Panc1 (cell line): ENCODE data around the gene ADAMTS15.

Source experiments
- POLR2AphosphoS5 ChIP-seq: IDR thresholded peaks from 2 replicates; pipeline ENCODE4 v1.6.1; 2012; ENCODE audit warnings: mild to moderate bottlenecking, low read depth, low read length, moderate library complexity
- TCF7L2 ChIP-seq: IDR thresholded peaks from 2 replicates; pipeline ENCODE4 v1.6.1; 2011; ENCODE audit warnings: mild to moderate bottlenecking, low read depth, low read length, inconsistent platforms
- TF ChIP-seq, protein P1 (sequence below): fragments of 450-650 bp; IDR thresholded peaks from 2 replicates; pipeline ENCODE4 v1.5.1; 2017; ENCODE audit warnings: mild to moderate bottlenecking

DNA sequence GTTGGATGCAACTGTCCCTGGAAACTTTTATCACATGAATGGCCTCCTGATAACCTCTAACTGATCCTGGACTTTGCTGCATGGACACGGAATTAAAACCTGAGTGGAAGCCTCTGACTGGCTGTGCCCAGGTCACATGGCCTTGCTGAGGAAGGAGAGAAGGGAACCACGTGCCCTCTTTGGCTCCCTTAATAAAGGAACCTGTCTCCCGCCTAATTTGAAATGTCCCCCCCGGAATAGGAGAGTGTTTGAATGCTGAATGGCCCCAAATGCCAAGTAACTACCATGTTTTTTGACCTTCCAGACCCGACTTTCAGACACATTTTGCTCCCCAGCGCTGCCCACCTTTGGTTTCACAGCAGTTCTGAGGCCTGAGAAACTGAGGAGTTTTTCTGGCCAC is 76.9 kb downstream of the ADAMTS15 start:
- TF ChIP-seq, protein P1, sequence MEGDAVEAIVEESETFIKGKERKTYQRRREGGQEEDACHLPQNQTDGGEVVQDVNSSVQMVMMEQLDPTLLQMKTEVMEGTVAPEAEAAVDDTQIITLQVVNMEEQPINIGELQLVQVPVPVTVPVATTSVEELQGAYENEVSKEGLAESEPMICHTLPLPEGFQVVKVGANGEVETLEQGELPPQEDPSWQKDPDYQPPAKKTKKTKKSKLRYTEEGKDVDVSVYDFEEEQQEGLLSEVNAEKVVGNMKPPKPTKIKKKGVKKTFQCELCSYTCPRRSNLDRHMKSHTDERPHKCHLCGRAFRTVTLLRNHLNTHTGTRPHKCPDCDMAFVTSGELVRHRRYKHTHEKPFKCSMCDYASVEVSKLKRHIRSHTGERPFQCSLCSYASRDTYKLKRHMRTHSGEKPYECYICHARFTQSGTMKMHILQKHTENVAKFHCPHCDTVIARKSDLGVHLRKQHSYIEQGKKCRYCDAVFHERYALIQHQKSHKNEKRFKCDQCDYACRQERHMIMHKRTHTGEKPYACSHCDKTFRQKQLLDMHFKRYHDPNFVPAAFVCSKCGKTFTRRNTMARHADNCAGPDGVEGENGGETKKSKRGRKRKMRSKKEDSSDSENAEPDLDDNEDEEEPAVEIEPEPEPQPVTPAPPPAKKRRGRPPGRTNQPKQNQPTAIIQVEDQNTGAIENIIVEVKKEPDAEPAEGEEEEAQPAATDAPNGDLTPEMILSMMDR = no peak
- TF ChIP-seq TCF7L2 = no peak
- TF ChIP-seq POLR2AphosphoS5 = no peak
